Body of pancreas (tissue), 4 donors: ENCODE measurements around the gene EEF1AKMT3.

Source experiments
- POLR2A ChIP-seq, 3 donors: fragments of 450-650 bp; IDR thresholded peaks; one replicate each; pipeline ENCODE4 v1.6.1; 2016; ENCODE audit warnings: antibody characterized with exemption in 3 of 3, mild to moderate bottlenecking in 2 of 3
- TF ChIP-seq, protein P1 (sequence below), 7 experiments: fragments of 450-650 bp in 4 of 7; fragments of 200-600 bp in 3 of 7; sonication (generic) in 3 of 7; IDR thresholded peaks; one replicate each; pipeline ENCODE4 v1.5.1; 2016 to 2019; ENCODE audit warnings: antibody characterized with exemption in 7 of 7

DNA sequence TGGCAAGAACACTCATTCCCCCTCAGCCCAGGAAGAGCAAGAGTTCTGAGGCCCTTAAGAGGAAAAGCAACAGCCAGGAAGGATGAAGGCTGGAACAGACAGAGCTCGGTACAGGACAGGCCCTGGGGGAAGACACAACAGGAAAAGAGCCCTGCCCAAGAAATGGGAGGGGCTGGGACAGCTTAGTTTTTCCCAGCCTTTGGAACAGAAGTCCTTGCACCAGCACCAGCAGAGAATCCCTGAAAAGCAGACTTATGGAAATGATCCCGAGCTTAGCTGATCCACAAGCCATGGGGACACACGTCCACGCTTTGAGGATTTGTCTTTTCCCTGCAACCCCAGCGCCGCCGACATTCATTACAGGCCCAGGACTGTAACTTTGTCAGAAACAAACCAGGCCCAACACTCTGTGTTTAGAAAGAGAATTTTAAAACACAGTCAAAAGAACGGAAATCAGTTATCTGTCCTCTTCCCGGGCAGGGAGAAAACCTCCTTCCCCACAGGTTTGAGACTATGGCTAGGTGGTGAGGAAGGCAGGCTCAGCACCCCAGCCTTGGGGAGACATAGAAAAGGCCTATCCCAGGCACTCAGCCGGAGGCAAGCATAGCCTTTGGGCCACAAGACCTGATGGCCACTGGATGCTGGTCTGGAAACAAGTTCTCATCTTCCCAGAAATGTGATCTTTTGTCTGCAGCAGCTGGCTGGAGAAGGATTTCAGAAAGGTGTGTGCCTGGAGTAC, 50.1 kb downstream of the EEF1AKMT3 start:
- TF ChIP-seq, protein P1, sequence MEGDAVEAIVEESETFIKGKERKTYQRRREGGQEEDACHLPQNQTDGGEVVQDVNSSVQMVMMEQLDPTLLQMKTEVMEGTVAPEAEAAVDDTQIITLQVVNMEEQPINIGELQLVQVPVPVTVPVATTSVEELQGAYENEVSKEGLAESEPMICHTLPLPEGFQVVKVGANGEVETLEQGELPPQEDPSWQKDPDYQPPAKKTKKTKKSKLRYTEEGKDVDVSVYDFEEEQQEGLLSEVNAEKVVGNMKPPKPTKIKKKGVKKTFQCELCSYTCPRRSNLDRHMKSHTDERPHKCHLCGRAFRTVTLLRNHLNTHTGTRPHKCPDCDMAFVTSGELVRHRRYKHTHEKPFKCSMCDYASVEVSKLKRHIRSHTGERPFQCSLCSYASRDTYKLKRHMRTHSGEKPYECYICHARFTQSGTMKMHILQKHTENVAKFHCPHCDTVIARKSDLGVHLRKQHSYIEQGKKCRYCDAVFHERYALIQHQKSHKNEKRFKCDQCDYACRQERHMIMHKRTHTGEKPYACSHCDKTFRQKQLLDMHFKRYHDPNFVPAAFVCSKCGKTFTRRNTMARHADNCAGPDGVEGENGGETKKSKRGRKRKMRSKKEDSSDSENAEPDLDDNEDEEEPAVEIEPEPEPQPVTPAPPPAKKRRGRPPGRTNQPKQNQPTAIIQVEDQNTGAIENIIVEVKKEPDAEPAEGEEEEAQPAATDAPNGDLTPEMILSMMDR (IDR thresholded peaks at IDR 0.05) = no peak
- no peak for TF ChIP-seq POLR2A (IDR thresholded peaks at IDR 0.05)
